ENCODE data around the gene ZYG11B.
"Not testable (repeated sequence)": the region's sequence is repeated elsewhere in the genome, so short reads cannot be mapped to it uniquely, and the experiment has no call there.

DNA sequence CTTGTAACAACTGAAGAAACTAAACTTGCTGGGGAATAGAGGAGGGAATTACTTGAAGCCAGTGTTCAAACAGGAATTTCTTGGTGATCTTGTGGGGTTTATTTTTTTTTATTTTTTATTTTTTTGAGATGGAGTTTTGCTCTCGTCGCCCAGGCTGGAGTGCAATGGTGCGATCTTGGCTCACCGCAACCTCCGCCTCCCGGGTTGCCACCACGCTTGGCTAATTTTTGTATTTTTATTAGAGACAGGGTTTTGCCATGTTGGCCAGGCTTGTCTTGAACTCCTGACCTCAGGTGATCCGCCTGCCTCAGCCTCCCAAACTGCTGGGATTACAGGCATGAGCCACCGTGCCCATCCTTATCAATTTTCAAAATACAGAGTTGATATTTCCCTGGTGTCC lies 23.2 kb downstream of the ZYG11B start:
- TF ChIP-seq POLR2A (IDR thresholded peaks at IDR 0.05; ENCODE audit: low read depth, low read length); TAF1 (IDR thresholded peaks at IDR 0.05; ENCODE audit: borderline replicate concordance, low read depth, low read length): not testable (repeated sequence)

Measured in GM12892 (cell line).